GM12872 (cell line): ENCODE results near the gene ACVR1B.

ENCODE experiments used
- CTCF ChIP-seq: IDR thresholded peaks from 3 replicates; pipeline ENCODE4 v1.5.1; 2011; ENCODE audit warnings: low read depth, mild to moderate bottlenecking, low read length, moderate library complexity; ENCODE audit not compliant: insufficient read depth

Gene ACVR1B

GRCh38 chr12:51974646-51975045 lies 23.1 kb downstream of the ACVR1B start:
- TF ChIP-seq CTCF = no peak

GRCh38 chr12:51975196-51975595 lies 23.7 kb downstream of the ACVR1B start:
- no peak for TF ChIP-seq CTCF

GRCh38 chr12:51976376-51977160 lies 25.1 kb downstream of the ACVR1B start:
- TF ChIP-seq CTCF = no peak

- TF ChIP-seq CTCF = no peak
Measured at GRCh38 chr12:51977320-51977753, 25.8 kb downstream of the ACVR1B start.

GRCh38 chr12:51980051-51980808 lies 28.7 kb downstream of the ACVR1B start:
- peak; percentile 97 for TF ChIP-seq CTCF

- TF ChIP-seq CTCF = no peak
Measured at GRCh38 chr12:51980809-51981127, 29.3 kb downstream of the ACVR1B start.

- no peak for TF ChIP-seq CTCF
Measured at GRCh38 chr12:51984657-51985056, 33.2 kb downstream of the ACVR1B start.
